HCT116 (cell line): ENCODE data around the gene YBX2. TPM values are rescaled to one million over a fixed set of nuclear protein-coding genes. Genes with fewer than 3 reads are reported as not detected.

Experiments used
- ATAC-seq: fragments of 200-7000 bp; cut with Tn5 transposase; 2 replicates; pipeline ENCODE4 v1.9.1; 2020; ENCODE audit warnings: mild to moderate bottlenecking, moderate library complexity
- BruUV-seq: library from RNA; stranded (reverse); fragments of 400-500 nt; replicated peaks from 2 replicates; lab custom pipeline; 2021; lab: Mats Ljungman, UMichigan
- CTCF ChIA-PET: fragments of 300-600 bp; sonication (Branson Sonifier 250); formaldehyde crosslinking; loops from one replicate; lab custom pipeline; 2021; ENCODE audit warnings: antibody characterized with exemption; lab: Charles Lee
- POLR2A ChIA-PET: fragments of 300-600, 350-600 bp; sonication (Branson Sonifier 250); formaldehyde crosslinking; loops from one replicate; lab custom pipeline; 2021; ENCODE audit warnings: antibody characterized with exemption; lab: Charles Lee
- RAD21 ChIA-PET, 2 experiments: fragments of 300-600 bp; sonication (Branson Sonifier 250); formaldehyde crosslinking; loops; one replicate each; lab custom pipeline; 2023; ENCODE audit warnings: low total read pairs in 2 of 2; ENCODE audit not compliant: uncharacterized antibody in 2 of 2, unreplicated experiment in 2 of 2, low non-redundant PET in 1 of 2; lab: Charles Lee
- DNase-seq: peaks from one replicate; pipeline ENCODE4 v3.0.0-alpha.2; 2010; ENCODE audit warnings: low read depth, low spot score
- H2AFZ ChIP-seq: fragments of 200-600 bp; shearing (Covaris generic), sonication (generic); 2 replicates; pipeline ENCODE4 v1.6.1; 2017; ENCODE audit warnings: low read depth, mixed run types, mixed read lengths, antibody characterized with exemption, low read length; ENCODE audit not compliant: poor library complexity, severe bottlenecking
- H3K27ac ChIP-seq: 2 replicates; pipeline ENCODE4 v1.5.1; 2012; ENCODE audit warnings: low read depth, low read length
- H3K27me3 ChIP-seq: fragments of 200-600 bp; sonication (generic); 2 replicates; pipeline ENCODE4 v1.6.1; 2016; ENCODE audit warnings: mixed run types, low read length, mixed read lengths; ENCODE audit not compliant: insufficient read depth
- H3K36me3 ChIP-seq, 2 experiments: fragments of 200-500 bp in 1 of 2; fragments of 200-600 bp in 1 of 2; sonication (Bioruptor generic) in 1 of 2; sonication (generic) in 1 of 2; 2 replicates each; pipeline versions ENCODE4 v1.5.1 to v1.6.1; 2014 to 2016; ENCODE audit warnings: low read length in 2 of 2, inconsistent platforms in 1 of 2, mixed read lengths in 1 of 2, mixed run types in 1 of 2; ENCODE audit not compliant: insufficient read depth in 2 of 2, control insufficient read depth in 1 of 2
- H3K4me1 ChIP-seq, 2 experiments: fragments of 200-600 bp in 1 of 2; sonication (generic) in 1 of 2; 2 replicates each; pipeline versions ENCODE4 v1.5.1 to v1.6.1; 2012 to 2017; ENCODE audit warnings: low read length in 2 of 2, inconsistent platforms in 1 of 2, mild to moderate bottlenecking in 1 of 2, mixed read lengths in 1 of 2, mixed run types in 1 of 2, moderate library complexity in 1 of 2; ENCODE audit not compliant: insufficient read depth in 2 of 2, control insufficient read depth in 1 of 2
- H3K4me2 ChIP-seq: fragments of 200-600 bp; sonication (generic); 2 replicates; pipeline ENCODE4 v1.6.1; 2017; ENCODE audit warnings: mixed run types, low read length, mixed read lengths
- H3K4me3 ChIP-seq, 2 experiments: fragments of 200-600 bp in 1 of 2; sonication (generic) in 1 of 2; replicated peaks in 1 of 2; 2 replicates each; pipeline ENCODE4 v1.5.1; 2011 to 2016; ENCODE audit warnings: low read length in 2 of 2, control low read depth in 1 of 2, low read depth in 1 of 2, mild to moderate bottlenecking in 1 of 2, mixed read lengths in 1 of 2, mixed run types in 1 of 2
- H3K79me2 ChIP-seq: fragments of 200-600 bp; sonication (generic); 2 replicates; pipeline ENCODE4 v1.6.1; 2017; ENCODE audit warnings: mild to moderate bottlenecking, mixed run types, low read length, moderate library complexity, mixed read lengths; ENCODE audit not compliant: insufficient read depth
- H3K9ac ChIP-seq: fragments of 200-600 bp; sonication (generic); 2 replicates; pipeline ENCODE4 v1.6.1; 2016; ENCODE audit warnings: low read length, mixed read lengths
- H3K9me2 ChIP-seq: fragments of 200-600 bp; sonication (generic), shearing (Covaris generic); 2 replicates; pipeline ENCODE4 v1.6.1; 2017; ENCODE audit warnings: mixed run types, mild to moderate bottlenecking, moderate library complexity; ENCODE audit not compliant: insufficient read depth
- H3K9me3 ChIP-seq, 2 experiments: fragments of 200-500 bp in 1 of 2; fragments of 200-600 bp in 1 of 2; sonication (Bioruptor generic) in 1 of 2; sonication (generic) in 1 of 2; 2 replicates each; pipeline ENCODE4 v1.6.1; 2014 to 2017; ENCODE audit warnings: low read length in 2 of 2, mixed read lengths in 2 of 2, inconsistent platforms in 1 of 2, low read depth in 1 of 2, mild to moderate bottlenecking in 1 of 2, mixed run types in 1 of 2, moderate library complexity in 1 of 2; ENCODE audit not compliant: control insufficient read depth in 1 of 2, insufficient read depth in 1 of 2
- H4K20me1 ChIP-seq: fragments of 200-600 bp; sonication (generic), shearing (Covaris generic); 2 replicates; pipeline ENCODE4 v1.6.1; 2017; ENCODE audit warnings: mixed run types, mild to moderate bottlenecking, moderate library complexity; ENCODE audit not compliant: insufficient read depth
- ATF3 ChIP-seq: IDR thresholded peaks from 2 replicates; pipeline ENCODE4 v1.6.1; 2012
- CBX3 ChIP-seq: IDR thresholded peaks from 2 replicates; pipeline ENCODE4 v1.6.1; 2012; ENCODE audit warnings: low read depth
- CEBPB ChIP-seq: IDR thresholded peaks from 2 replicates; pipeline ENCODE4 v1.6.1; 2012; ENCODE audit warnings: low read depth
- CTCF ChIP-seq, 3 experiments: fragments of 200-600 bp in 1 of 3; sonication (generic) in 1 of 3; IDR thresholded peaks in 2 of 3; conservative IDR thresholded peaks in 1 of 3; 2 replicates each; pipeline ENCODE4 v1.5.1; 2012 to 2017; ENCODE audit warnings: low read depth in 2 of 3, low read length in 2 of 3, antibody characterized with exemption in 1 of 3, borderline replicate concordance in 1 of 3, control low read depth in 1 of 3, mild to moderate bottlenecking in 1 of 3, mixed read lengths in 1 of 3, mixed run types in 1 of 3, moderate library complexity in 1 of 3; ENCODE audit not compliant: insufficient read depth in 1 of 3
- EGR1 ChIP-seq: IDR thresholded peaks from 2 replicates; pipeline ENCODE4 v1.6.1; 2012; ENCODE audit warnings: low read depth
- EZH2 ChIP-seq: fragments of 200-600 bp; sonication (generic); IDR thresholded peaks from 2 replicates; pipeline ENCODE4 v1.6.1; 2017; ENCODE audit warnings: antibody characterized with exemption, mixed run types
- FOSL1 ChIP-seq: IDR thresholded peaks from 2 replicates; pipeline ENCODE4 v1.6.1; 2012; ENCODE audit warnings: low read depth
- POLR2A ChIP-seq: IDR thresholded peaks from 2 replicates; pipeline ENCODE4 v1.7.0; 2011; ENCODE audit warnings: borderline replicate concordance; ENCODE audit not compliant: insufficient read depth, insufficient read length; ENCODE audit errors: extremely low read depth
- POLR2AphosphoS5 ChIP-seq: IDR thresholded peaks from 2 replicates; pipeline ENCODE4 v1.6.1; 2011; ENCODE audit warnings: mild to moderate bottlenecking, low read depth, low read length, moderate library complexity
- RAD21 ChIP-seq: IDR thresholded peaks from 2 replicates; pipeline ENCODE4 v1.6.1; 2012; ENCODE audit warnings: low read depth, mild to moderate bottlenecking
- REST ChIP-seq: IDR thresholded peaks from 2 replicates; pipeline ENCODE4 v1.6.1; 2012; ENCODE audit warnings: low read depth
- SIN3A ChIP-seq: IDR thresholded peaks from 2 replicates; pipeline ENCODE4 v1.6.1; 2012; ENCODE audit warnings: low read depth
- SP1 ChIP-seq: IDR thresholded peaks from 2 replicates; pipeline ENCODE4 v1.6.1; 2012; ENCODE audit warnings: low read depth
- SRF ChIP-seq: IDR thresholded peaks from 2 replicates; pipeline ENCODE4 v1.6.1; 2012; ENCODE audit warnings: low read depth
- TCF7L2 ChIP-seq: IDR thresholded peaks from 2 replicates; pipeline ENCODE4 v1.7.0; 2011; ENCODE audit warnings: borderline replicate concordance, inconsistent platforms; ENCODE audit not compliant: insufficient read depth, insufficient read length; ENCODE audit errors: extremely low read depth
- YY1 ChIP-seq: IDR thresholded peaks from 2 replicates; pipeline ENCODE4 v1.6.1; 2011; ENCODE audit warnings: low read length, low read depth, moderate library complexity, mild to moderate bottlenecking; ENCODE audit not compliant: insufficient replicate concordance; ENCODE audit errors: extremely low read depth
- ZBTB33 ChIP-seq: IDR thresholded peaks from 2 replicates; pipeline ENCODE4 v1.6.1; 2011; ENCODE audit warnings: mild to moderate bottlenecking, low read length, moderate library complexity; ENCODE audit not compliant: insufficient replicate concordance; ENCODE audit errors: extremely low read depth
- ZFX ChIP-seq: fragments of 450-650 bp; IDR thresholded peaks from 2 replicates; pipeline ENCODE4 v1.6.1; 2017
- ZNF274 ChIP-seq: fragments of 200-500 bp; sonication (Bioruptor generic); IDR thresholded peaks from 2 replicates; pipeline ENCODE4 v1.6.1; 2014; ENCODE audit warnings: mild to moderate bottlenecking, low read depth, low read length, inconsistent platforms
- intact Hi-C: fragments of 100-400 bp; cut with micrococcal nuclease; formaldehyde crosslinking; loops from 2 replicates; pipeline ENCODE4 v1.10.0; 2022
- total RNA-seq: library from RNA; stranded (reverse); gene quantifications from one replicate; pipeline ENCODE4 v1.2.1, GENCODE V29; 2021; ENCODE audit not compliant: unreplicated experiment

The YBX2 gene
- total RNA-seq, 1 experiment from 2014 or later: 2.3 TPM

GRCh38 chr17:7321466-7321865 is 27.0 kb upstream of the YBX2 start:
- ChIA-PET POLR2A (no interaction called here), RAD21 (no interaction called here)
- H3K9me2 ChIP-seq: no peaks in the 10 kb centered on the region
- H2AFZ ChIP-seq: no peak overlapping the region
- no peak overlapping the region for H3K4me2 ChIP-seq
- H3K4me3 ChIP-seq: no peak overlapping the region
- H3K9me3 ChIP-seq: no peaks in the 10 kb centered on the region
- no peaks in the 10 kb centered on the region for H3K4me1 ChIP-seq
- TF ChIP-seq EGR1: no peak
- no peak for TF ChIP-seq ZFX
- no peak for TF ChIP-seq CTCF (IDR thresholded peaks at IDR 0.05 in 2 of 3, conservative IDR thresholded peaks at IDR 0.05 in 1 of 3; ENCODE audit: borderline replicate concordance in 1 of 3, insufficient read depth in 1 of 3, low read depth in 2 of 3, low read length in 2 of 3)
- TF ChIP-seq REST: no peak
- TF ChIP-seq SIN3A: no peak
- TF ChIP-seq SRF: no peak
- no peak for TF ChIP-seq RAD21
- no peak for TF ChIP-seq SP1
- TF ChIP-seq ZNF274: no peak
- no peak for TF ChIP-seq POLR2AphosphoS5
- no peak for TF ChIP-seq CEBPB
- TF ChIP-seq ZBTB33: no peak
- TF ChIP-seq ATF3: no peak
- TF ChIP-seq CBX3: no peak
- TF ChIP-seq TCF7L2: no peak
- no peak for TF ChIP-seq YY1
- no peak for TF ChIP-seq FOSL1
- TF ChIP-seq POLR2A: no peak
- no peak for TF ChIP-seq EZH2
- TF ChIP-seq, all 23 proteins: peak for 0
- H3K79me2 ChIP-seq: no peaks in the 10 kb centered on the region
- no peak for DNase-seq
- H4K20me1 ChIP-seq: no peaks in the 10 kb centered on the region
- H3K27me3 ChIP-seq: no peaks in the 10 kb centered on the region
- intact Hi-C loops: no loop called here
- no peak overlapping the region for H3K9ac ChIP-seq
- BruUV-seq: no TSS peak
- H3K36me3 ChIP-seq: peaks cover 29 to 65% of the 10 kb centered on the region in 2 experiments; a peak in 3 of 4 replicates
- ATAC-seq: no peak
- H3K27ac ChIP-seq: no peak overlapping the region
- CTCF ChIA-PET: interaction anchor here (2.0 kb wide), 1 partner anchor 8 kb away, joined by 7 read pairs; no protein-coding TSS in a partner anchor
